Colon (tissue), 2 donors: ENCODE data around the gene PLA2G4B.

Experiments used
- FAIRE-seq: peaks from 2 replicates; lab custom pipeline; 2012; peaks lifted over from hg19 to GRCh38; lab: Jason Lieb, UNC
- donor health status: control.
- donor health status: control.

PLA2G4B gene, protein sequence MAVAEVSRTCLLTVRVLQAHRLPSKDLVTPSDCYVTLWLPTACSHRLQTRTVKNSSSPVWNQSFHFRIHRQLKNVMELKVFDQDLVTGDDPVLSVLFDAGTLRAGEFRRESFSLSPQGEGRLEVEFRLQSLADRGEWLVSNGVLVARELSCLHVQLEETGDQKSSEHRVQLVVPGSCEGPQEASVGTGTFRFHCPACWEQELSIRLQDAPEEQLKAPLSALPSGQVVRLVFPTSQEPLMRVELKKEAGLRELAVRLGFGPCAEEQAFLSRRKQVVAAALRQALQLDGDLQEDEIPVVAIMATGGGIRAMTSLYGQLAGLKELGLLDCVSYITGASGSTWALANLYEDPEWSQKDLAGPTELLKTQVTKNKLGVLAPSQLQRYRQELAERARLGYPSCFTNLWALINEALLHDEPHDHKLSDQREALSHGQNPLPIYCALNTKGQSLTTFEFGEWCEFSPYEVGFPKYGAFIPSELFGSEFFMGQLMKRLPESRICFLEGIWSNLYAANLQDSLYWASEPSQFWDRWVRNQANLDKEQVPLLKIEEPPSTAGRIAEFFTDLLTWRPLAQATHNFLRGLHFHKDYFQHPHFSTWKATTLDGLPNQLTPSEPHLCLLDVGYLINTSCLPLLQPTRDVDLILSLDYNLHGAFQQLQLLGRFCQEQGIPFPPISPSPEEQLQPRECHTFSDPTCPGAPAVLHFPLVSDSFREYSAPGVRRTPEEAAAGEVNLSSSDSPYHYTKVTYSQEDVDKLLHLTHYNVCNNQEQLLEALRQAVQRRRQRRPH

DNA sequence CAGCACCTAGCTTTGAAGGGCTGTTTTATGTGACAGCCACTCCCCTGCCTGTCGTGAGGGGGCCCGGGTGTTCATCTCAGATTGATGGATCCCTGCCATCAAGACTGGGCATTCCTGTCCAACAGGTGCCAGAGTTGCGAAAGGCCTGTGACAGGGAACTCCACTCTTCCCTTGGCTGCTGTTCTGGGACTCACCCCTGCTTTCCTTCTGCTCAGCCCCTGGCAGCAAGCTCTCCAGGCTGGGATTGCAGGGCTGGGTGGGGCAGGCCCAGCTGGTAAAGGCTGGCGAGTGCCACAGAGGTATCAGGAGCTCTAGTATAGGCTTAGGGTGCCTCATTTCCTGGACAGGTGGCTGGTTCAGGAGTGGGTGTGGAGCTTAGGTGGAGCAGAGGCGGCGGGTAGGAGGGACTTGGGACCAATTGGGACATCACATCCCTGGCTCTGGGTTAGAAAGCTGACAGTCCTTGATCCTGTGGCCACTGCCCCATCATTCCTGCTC, at the start of gene PLA2G4B:
Gene PLA2G4B, plus strand, starts transcription at position 448 of the 498 bp plus-strand sequence. CDS start 67 bp downstream, outside the sequence.
- no peak for FAIRE-seq

DNA sequence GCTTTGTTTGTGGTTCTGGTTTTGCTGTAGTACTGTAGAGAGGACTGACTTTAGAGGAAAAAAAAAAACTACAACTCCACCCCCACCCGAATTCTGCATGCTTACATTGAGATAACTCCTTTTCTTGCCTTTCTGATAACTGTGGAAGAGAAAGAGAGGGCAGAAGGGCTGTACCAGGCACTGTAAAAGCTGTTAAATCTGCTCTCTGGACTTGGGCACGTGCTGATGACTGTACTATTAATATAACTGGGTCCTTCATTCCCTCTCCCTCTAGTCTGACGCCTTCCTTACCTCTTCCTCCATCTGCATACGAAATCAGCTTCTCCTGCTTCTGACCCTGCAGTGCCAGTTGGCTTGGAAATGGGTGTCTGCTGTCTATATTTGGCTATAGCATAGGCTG, 49.4 kb upstream of the PLA2G4B start:
- FAIRE-seq: no peak

DNA sequence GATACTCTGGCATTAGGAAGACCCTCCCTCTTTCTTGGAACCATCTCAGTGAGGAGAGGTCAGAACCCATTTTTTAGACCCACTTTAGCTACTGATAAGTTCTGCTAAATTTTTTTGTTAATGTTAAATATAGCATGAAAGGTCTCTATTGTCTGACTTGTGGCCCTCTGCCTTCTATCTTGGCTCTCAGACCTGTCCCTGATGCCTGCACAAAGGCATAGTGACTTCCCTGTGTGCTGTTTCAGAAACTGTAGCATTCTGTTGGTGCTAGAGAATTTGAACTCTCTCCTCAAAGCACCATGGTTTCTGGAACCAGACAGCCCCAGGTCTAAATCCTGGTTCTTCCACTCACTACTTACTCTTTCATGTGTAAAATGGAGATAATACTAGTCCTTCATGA, 49.0 kb upstream of the PLA2G4B start:
- no peak for FAIRE-seq

DNA sequence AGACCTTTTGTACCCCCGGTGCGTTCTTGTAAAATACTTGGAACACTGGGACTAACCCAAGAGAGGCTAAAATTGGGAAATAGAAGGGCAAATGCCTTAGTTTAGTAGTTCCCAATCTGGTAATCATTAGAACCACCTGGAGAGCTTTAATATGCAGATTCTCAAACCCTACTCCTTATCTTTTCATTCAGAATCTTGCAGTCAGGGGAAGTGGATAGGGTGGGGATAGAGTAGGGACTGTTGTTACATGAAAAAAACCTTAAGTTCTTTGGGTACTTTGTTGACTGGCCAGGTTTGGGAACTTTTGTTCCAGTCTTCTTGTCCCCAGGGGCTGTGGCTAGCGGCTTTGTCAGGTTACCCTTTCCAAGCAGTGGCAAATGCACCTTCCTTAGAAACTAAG, 48.5 kb upstream of the PLA2G4B start:
- FAIRE-seq: no peak

DNA sequence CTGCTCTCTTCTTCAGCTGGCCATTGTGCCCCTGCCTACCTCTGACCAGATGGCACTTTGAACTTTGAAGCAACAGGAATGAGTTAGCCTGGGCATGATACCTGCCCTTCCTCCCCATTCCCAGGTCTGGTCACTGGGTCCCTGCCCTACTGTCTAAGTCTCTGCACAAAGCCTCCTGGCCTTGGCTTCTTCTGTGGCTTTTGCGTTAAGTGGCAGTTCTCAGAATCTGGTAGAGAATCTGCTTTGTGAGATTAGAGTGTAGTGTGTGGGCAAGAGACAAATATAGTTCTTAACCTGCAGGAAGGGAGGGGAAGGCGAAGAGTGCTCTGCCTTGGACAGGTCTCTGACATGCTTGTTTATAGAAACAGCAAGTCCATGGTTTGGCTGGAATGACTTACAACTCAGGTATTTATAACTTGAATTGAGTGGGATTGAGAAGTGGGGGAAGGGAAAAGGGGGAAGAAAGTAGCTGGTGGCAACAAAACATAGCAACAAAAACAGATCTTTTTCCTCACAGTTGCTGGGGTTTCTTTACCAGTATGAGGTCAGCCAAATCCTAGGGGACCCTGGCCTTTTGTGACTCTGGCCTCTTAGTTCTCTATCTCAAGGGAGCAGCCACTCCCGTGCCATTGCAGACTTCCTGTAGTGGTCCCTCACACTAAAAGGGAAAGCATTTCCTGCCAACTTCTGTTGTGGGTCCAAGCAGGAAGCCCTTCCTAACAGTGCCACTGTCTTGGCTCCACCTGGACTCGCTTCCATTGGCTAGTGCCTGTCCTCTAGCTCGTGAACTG, 47.7 kb upstream of the PLA2G4B start:
- no peak for FAIRE-seq

DNA sequence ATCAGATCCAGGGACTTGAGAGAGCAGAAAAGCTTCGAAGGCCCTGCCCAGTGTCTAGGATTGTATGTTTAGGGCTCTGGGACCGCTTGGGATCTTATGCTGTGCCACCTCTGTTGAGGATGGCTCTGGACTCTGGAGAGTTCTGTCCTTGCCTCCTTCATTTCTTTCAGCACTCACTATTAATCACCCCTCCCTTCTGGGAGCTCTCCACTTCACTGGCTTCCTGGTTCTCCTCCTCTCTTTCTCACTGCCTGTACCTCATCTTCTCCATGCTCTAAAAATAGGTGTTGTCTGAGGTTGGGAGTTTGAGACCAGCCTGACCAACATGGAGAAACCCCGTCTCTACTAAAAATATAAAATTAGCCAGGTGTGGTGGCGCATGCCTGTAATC, 47.1 kb upstream of the PLA2G4B start:
- FAIRE-seq: no peak

DNA sequence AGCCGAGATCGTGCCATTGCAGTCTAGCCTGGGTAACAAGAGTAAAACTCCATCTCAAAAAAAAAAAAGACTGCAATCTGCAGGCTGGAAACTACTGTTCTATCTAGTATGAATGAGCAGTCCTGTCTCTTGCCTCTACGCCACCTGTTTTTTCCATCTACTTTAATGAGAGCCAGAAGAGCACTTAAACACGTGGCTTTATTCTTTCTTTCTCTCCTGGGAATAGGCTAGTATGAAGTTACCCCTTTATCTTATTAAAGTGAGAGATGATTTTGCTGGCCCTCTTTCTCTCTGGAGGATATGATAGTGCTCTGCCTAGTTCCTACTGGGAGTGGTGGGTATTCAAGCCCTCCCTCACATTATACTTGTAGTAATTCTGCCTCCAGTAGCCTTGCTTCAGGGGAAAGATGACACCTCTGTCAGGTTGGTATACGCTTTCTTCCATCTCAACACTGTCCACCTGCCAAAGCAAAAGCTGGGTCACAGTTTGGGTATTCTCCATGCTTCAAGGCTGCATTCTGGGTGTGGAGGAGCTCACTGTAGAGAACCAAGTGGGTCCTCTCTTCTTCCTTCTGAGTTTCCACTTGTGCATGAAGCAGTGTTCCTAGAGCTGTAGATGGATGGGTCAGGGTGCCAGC, 46.5 kb upstream of the PLA2G4B start:
- no peak for FAIRE-seq

DNA sequence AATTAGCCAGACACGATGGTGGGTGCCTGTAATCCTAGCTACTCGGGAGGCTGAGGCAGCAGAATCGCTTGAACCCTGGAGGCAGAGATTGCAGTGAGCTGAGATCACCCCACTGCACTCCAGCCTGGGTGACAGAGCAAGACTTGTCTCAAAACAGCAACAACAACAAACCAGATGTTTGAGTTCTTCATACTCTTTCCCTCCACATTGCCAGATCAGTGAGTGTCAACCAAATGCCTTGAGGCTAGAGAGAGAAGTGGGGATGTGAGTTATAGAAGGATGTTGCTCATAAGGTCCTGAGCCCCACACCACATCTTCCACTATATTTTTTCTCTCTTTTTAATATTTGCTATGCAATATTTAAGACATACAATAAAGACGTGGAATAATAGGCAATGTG, 44.6 kb upstream of the PLA2G4B start:
- FAIRE-seq: no peak

DNA sequence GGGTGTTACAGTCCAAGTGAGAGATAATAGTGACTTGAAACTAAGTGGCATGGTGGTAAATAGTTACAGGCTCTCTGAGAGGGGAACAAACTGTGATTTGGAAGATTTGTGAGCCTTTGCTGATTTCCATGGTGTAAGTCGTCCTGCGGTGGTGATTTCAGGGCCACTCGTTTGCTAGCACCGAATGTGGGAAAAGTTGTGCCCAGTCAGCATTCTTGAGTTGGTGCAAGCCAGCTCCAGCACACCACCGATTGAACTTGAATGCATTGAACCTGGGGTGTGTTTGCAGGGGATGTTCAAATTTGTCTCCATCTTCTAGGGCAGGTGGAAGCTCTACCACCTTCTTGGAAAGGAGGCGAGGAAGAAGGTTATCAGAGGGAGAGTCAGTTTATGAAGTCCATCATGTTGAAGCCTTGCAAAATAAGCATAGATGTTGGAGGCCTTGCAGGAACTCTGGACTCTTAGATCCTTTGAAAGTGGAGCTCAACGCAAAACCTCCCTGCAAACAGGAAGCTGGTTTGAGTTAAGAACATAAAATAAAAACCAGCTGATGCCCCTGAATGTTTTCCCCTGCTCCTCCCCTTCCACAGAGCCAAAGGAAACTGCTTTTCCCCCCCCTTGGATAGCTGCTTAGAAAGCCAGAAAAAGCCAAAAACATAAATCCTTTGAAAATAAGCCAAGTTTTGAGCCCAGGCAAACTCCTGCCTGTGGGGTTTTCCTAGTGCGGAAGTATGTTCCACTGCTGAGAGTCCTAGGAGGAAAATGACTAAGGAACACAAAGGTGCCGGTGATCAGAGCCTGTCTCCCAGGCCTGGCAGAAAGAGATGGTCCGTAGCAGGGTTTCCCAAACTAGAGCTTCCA, 42.4 kb upstream of the PLA2G4B start:
- FAIRE-seq: no peak

DNA sequence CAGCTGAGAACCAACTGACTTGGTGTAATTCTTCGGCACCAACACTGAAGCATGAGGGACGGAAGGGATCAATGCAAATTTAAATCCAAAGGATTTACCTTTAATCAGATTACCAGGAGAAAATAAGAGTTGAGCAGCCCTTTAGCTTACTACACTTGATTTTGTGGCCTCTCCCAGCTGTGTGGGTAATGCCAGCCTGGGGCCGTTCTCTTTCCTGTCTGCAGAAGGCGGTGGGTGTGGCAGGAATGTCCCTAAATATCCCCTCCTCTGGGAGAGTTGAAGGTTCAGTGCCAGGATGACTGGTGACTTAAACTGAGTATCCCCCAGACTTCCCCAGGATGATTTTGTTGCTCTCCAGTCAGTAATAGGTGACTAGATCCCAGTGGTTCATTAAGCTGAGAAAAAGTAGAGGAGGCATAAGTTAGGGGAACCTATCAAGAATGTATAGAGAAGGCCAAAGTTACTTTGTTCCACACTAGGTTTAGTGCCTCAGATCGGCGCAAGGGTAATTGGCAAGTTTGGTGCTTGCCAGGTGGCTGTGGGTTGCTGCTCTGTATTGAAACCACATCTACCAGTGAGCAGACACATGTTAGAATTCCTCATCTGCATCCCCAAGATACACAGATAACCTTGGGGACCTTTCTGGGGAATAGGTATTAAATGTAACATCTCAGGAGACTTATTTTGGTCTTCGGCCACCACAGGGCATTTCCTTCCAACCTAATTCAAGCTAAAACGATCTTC, 41.3 kb upstream of the PLA2G4B start:
- no peak for FAIRE-seq

DNA sequence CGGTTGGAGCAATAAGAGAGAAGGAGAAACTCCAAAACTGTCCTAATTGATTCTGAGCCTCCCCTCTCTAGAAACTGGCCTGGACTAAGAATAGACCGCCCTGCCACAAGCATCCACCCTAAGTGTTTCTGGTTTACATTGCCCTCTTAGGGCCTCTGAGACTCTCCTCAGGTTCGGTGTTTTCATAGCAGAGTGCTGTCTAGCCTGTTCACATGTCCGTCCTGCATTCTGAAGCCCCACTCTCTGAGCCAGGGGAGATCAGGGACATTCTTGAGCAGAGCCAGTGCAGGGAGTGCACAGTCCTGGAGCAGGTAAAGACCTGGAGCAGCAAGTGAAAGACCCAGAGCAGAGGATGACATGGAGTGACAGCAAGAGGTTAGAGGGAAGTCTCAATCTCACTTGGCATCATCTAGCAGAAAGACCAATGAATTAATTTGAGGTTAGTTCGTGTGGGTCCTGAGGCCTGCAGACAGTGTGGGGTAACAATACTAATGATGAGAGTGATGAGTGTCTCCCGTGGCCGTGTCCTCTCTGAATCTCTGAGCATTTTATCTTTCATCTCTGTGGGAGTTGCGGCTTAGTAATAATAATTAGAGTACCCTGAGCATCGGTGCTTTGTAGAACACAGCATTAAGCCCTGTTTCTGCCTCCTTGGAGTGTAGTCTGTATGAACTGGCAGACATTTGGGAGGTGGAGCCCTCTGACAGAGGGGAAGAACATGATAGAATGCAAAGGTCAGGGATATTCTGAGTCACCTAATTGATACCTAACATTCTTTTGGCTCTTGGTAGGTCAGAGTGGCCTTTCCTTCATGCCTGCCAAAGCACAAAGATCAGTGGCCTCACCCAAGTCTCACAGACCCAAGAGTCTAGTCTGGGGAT, 39.8 kb upstream of the PLA2G4B start:
- no peak for FAIRE-seq

DNA sequence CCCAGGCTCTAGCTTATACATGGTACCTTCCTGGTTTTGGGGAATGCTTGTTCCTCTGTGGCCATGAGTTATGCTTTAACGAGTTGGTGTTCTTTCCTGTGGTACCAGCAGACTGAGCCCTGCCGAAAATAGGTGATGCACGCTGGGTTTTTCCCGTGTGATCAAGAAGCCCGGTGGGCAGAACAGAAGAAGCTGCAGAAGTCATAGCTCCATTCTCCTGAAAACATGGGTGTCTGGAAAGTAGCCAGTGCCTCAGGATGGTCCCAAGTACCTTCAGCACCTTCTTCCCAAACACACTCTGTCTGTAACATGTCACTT, 39.2 kb upstream of the PLA2G4B start:
- FAIRE-seq: no peak

DNA sequence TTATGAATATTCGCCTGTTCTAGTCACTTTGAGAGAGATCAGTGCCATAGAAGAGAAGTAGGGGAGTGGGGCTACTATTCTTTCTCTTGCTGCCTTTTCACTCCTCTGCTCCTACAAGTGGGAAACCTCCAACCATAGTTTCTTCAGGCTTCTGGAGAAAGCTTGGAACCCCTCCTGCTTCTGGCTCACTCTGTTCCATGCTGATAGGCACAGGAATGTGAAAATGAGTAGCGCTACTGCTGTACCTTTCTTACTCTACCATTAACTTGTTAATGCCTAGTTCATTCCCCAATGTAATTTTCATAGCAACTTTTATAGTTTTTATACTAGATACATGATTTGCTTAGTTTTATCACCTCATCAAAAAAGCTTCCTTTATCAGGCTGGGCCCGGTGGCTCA, 37.5 kb upstream of the PLA2G4B start:
- no peak for FAIRE-seq

DNA sequence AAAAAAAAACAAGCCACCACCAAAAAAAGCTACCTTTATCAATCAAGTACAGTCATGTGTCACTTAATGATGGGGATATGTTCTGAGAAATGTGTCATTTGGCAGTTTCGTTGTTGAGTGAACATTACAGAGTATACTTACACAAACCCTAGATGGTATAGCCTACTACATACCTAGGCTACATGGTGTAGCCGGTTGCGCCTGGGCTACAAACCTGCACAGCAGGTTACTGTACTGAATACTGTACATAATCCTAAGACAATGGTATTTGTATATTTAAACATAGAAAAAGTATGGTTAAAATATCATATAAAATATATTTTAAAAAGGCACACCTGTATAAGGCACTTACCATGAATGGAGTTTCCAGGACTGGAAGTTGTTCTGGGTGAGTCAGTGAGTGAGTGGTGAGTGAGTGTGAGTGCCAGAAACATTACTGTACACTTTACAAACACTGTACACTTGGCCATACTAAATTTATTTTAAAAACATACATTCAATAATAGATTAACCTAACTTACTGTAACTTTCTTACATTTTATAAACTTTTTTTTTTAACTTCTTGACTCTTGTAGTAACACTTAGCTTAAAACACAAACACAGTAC, 36.7 kb upstream of the PLA2G4B start:
- FAIRE-seq: no peak

DNA sequence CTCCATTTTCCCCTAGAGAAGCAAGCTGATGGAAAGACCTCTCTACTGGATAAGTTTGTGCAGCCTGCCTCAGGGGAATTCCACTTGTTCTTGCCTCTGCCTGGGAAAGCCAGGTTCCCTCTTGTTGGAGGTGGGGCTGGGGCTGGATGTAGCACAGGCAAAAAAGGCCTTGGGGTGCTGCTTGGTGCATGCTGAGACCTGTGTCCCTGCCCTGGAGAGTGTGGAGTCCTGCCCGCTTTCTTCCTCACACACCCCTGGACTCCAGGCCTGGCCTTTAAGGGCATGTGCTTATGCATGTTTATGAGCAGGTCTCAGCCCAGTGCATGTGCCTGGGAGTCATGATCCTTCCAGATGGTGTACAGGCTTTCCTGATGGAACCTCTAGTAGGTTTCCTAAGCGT, 34.3 kb upstream of the PLA2G4B start:
- FAIRE-seq: no peak

DNA sequence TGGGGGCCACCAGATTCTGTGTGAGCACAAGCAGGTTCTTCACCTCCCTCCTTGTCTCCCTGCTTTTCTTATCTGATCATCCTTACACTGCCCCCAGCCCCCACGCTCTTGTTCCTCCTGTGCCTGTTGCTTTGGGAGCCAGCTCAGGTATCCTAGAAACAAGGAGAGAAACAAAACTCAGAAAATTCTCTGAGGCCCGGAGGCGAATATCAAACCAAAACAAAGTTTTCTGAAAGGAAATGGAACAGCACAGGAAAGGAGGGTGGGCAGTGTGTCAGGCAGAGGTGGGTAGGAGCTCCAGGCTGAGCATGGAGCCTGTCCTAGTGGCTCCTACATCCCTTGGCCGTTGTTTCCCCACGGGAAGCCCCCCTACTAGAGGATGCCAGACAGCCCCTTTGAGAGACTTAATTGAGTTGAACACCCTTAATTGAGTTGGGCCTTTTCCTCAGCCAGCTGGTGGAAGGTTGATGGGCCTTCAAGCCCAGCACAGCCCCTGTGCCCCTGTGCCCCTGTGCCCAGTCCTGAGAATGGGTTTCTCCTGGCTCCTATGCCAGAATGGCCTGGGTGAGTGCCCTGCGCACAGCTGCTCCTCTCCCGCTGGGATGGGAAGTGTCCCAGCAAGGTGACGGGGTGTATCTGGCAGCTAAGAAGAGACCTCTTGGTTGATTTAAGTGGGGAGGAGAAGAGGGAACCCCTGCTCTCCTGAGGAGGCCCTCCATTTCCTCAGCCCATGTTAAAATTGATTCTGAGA, 33.6 kb upstream of the PLA2G4B start:
- FAIRE-seq: no peak

DNA sequence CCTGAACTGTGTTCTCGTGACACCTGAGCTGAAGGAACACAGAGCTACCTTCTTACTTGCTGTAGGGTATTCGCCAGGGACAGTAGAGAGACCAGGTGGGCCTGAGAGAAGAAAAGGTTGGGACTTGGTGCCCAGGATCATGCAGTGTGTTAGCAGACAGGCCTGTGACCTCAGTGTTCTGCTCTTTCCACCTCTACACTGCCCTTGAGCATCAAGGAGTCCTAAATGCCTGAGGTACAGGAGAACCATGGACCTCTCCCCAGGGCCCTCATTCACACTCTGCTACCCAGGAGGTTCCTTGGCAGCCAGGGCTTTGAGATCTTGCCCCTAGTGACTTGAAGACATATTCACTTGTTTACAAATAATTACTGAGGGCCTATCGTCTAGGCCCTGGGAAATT, 32.9 kb upstream of the PLA2G4B start:
- FAIRE-seq: no peak
